ENCODE results near the gene CACNA1G. TPM values are rescaled to one million over a fixed set of nuclear protein-coding genes. Genes with fewer than 3 reads are reported as not detected.

CACNA1G gene
- total and polyA plus RNA-seq, 10 donors = 0.02 to 1.3 (median 0.09) TPM; not detected in 1

DNA sequence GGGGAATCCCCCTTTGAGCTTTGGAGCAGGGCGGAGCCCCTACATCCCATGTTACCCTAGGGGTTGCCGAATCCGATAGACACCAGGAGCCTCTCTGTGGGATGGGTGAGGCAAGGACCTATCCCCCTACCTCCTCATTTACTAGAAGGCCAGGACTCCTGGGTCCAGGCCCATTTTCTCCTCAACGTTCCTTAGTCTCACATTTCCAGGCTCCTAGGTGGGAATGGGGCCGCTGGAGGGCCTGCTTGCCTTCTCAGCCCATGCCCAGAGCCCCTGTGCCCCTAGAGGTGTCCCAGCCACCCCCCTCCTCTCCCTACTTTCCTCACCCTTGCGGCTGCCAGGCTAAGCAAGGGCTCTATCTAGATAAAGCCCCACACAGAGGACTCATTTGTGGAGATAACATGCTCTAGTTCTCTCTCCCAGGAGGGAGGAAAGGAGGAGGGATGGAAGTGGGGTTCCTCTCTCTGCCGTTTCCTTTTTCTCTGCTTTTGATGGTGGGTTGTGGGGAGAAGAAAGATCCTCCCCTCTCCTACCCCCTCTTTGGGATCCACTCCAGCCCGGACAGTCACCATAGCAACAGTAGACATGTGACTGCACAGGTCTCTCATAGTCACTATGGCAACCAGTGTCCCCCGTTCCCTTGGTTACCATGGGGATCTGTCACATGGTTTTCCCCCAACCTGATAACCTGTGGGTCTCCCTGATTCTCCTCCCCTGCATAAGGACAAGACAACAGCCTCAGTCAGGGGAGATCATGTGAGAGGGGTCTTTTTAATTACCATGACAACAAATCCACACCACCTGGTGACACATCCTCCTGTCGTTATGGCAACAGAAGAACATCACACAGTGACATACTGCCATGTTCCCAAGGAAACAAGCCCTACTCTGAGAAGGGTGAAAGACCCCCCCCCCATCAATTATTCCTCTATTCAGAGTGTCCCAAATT is 5.2 kb downstream of the CACNA1G start:
- intact Hi-C loops (cut with DNase I; ENCODE audit: low total_unique reads) = no loop called here
- Histone ChIP-seq H3K9me3 (no peaks in the 10 kb centered on the region), H3K27me3 (replicated peaks in 1 of 7) (peaks cover 7 to 78% (median 47%) of the 10 kb centered on the region in 7 donors), H3K4me3 (no peak overlapping the region), H3K27ac (peak overlapping the region in 1 of 8 donors; percentile 49), H3K36me3 (no peaks in the 10 kb centered on the region), H3K4me1 (peaks cover 6 to 42% (median 23%) of the 10 kb centered on the region in 6 donors)
- no peak for TF ChIP-seq POLR2AphosphoS5 (IDR thresholded peaks at IDR 0.05)
- no peak for TF ChIP-seq CTCF (IDR thresholded peaks at IDR 0.05 in 8 of 11, conservative IDR thresholded peaks at IDR 0.05 in 3 of 11)
- no peak for TF ChIP-seq POLR2A (IDR thresholded peaks at IDR 0.05)
- DNase-seq = no peak
- 27 to 50% (median 41%) methylated on average over 7 to 10 of the region's 10 CpGs for WGBS, 5 donors

GRCh38 chr17:50566886-50567285 is 6.4 kb downstream of the CACNA1G start:
- WGBS, 5 donors = 36 to 68% (median 53%) methylated on average over 2 of the region's 2 CpGs
- Histone ChIP-seq H3K9me3 (no peaks in the 10 kb centered on the region), H3K4me1 (peaks cover 0 to 30% (median 11%) of the 10 kb centered on the region in 6 donors), H3K36me3 (no peaks in the 10 kb centered on the region), H3K4me3 (no peak overlapping the region), H3K27me3 (replicated peaks in 1 of 7) (peaks cover 0 to 74% (median 35%) of the 10 kb centered on the region in 7 donors), H3K27ac (no peak overlapping the region)
- intact Hi-C loops (cut with DNase I; ENCODE audit: low total_unique reads) = no loop called here
- DNase-seq = no peak
- TF ChIP-seq POLR2AphosphoS5 (IDR thresholded peaks at IDR 0.05) (no peak), POLR2A (IDR thresholded peaks at IDR 0.05) (no peak), CTCF (IDR thresholded peaks at IDR 0.05 in 8 of 11, conservative IDR thresholded peaks at IDR 0.05 in 3 of 11) (no peak)

DNA sequence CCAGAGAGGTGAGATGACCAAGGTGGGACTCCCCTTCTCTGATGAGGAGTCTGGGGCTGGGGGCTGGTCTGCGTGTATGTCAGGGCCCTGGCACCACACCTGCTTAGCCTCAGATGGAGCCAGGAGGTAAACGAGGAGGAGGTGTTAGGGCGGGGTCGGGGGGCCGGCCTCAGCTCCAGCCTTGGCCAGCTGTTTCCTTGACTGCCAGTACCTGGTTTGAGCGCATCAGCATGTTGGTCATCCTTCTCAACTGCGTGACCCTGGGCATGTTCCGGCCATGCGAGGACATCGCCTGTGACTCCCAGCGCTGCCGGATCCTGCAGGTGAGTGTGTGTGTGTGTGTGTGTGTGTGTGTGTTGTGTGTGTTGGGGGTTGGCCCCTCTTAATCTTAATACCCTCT is 8.1 kb downstream of the CACNA1G start:
- 72 to 90% (median 89%) methylated on average over 6 to 12 of the region's 12 CpGs for WGBS, 5 donors
- TF ChIP-seq CTCF (IDR thresholded peaks at IDR 0.05 in 8 of 11, conservative IDR thresholded peaks at IDR 0.05 in 3 of 11) (no peak), POLR2AphosphoS5 (IDR thresholded peaks at IDR 0.05) (no peak), POLR2A (IDR thresholded peaks at IDR 0.05) (no peak)
- Histone ChIP-seq H3K27ac (no peak overlapping the region), H3K4me1 (peaks cover 0 to 18% (median 3%) of the 10 kb centered on the region in 6 donors), H3K9me3 (no peaks in the 10 kb centered on the region), H3K36me3 (no peaks in the 10 kb centered on the region), H3K27me3 (replicated peaks in 1 of 7) (peaks cover 0 to 61% (median 19%) of the 10 kb centered on the region in 7 donors), H3K4me3 (no peak overlapping the region)
- DNase-seq = no peak
- intact Hi-C loops (cut with DNase I; ENCODE audit: low total_unique reads) = no loop called here

DNA sequence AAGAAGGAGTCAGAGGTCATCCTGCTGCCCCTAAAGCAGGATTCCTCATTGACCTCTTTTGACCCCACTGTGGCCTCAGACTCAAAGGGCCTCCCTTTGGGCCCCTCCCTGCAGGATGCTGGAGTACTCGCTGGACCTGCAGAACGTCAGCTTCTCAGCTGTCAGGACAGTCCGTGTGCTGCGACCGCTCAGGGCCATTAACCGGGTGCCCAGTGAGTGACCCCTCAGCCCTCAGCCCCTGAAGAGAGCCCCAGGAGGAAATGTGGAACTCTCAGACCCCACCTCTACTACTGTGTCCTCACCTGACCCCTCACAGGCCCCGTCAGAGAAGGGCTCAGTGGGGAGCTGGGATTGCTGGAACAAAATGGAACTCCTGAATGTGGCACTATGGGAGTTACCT is 9.1 kb downstream of the CACNA1G start:
- peaks cover 0 to 52% (median 15%) of the 10 kb centered on the region in 7 donors for H3K27me3 ChIP-seq (replicated peaks in 1 of 7)
- TF ChIP-seq POLR2AphosphoS5 (IDR thresholded peaks at IDR 0.05) = no peak
- no peak for TF ChIP-seq CTCF (IDR thresholded peaks at IDR 0.05 in 8 of 11, conservative IDR thresholded peaks at IDR 0.05 in 3 of 11)
- no peak for TF ChIP-seq POLR2A (IDR thresholded peaks at IDR 0.05)
- H3K9me3 ChIP-seq = no peaks in the 10 kb centered on the region
- intact Hi-C loops (cut with DNase I; ENCODE audit: low total_unique reads) = no loop called here
- no peak for DNase-seq
- H3K4me3 ChIP-seq = no peak overlapping the region
- WGBS, 5 donors = 81 to 93% (median 88%) methylated on average over 3 to 7 of the region's 7 CpGs
- H3K4me1 ChIP-seq = peaks cover 0 to 13% (median 3%) of the 10 kb centered on the region in 6 donors
- H3K36me3 ChIP-seq = no peaks in the 10 kb centered on the region
- no peak overlapping the region for H3K27ac ChIP-seq

Data from spleen (tissue), 11 donors.